WTC11 (cell line): ENCODE measurements around the gene MRPL44. TPM values are rescaled to one million over a fixed set of nuclear protein-coding genes. Genes with fewer than 3 reads are reported as not detected.
"Not testable (repeated sequence)": the region's sequence is repeated elsewhere in the genome, so short reads cannot be mapped to it uniquely, and the experiment has no call there.

Experiments used
- ATAC-seq: fragments of 200-7000 bp; cut with Tn5 transposase; 2 replicates; pipeline ENCODE4 v1.10.0; 2021; ENCODE audit warnings: mild to moderate bottlenecking, moderate library complexity
- CTCF ChIA-PET: fragments of 300-600 bp; sonication (Branson Sonifier 250); formaldehyde crosslinking; loops from one replicate; lab custom pipeline; 2021; ENCODE audit warnings: antibody characterized with exemption; lab: Charles Lee
- POLR2A ChIA-PET: fragments of 350-600 bp; sonication (Branson Sonifier 250); formaldehyde crosslinking; loops from one replicate; lab custom pipeline; 2021; ENCODE audit warnings: antibody characterized with exemption; lab: Charles Lee
- DNase-seq: peaks from one replicate; pipeline ENCODE4 v3.0.0; 2021; ENCODE audit warnings: low spot score
- H3K27ac Mint-ChIP-seq: 2 replicates; pipeline ENCODE4 v1.8.0; 2021; ENCODE audit warnings: mixed read lengths
- H3K27me3 Mint-ChIP-seq: 2 replicates; pipeline ENCODE4 v1.8.0; 2021; ENCODE audit warnings: low read depth, mild to moderate bottlenecking, moderate library complexity, mixed read lengths
- H3K36me3 Mint-ChIP-seq: 2 replicates; pipeline ENCODE4 v1.8.0; 2021; ENCODE audit warnings: mixed read lengths
- H3K4me1 Mint-ChIP-seq: 2 replicates; pipeline ENCODE4 v1.8.0; 2022; ENCODE audit warnings: mixed read lengths
- H3K4me3 Mint-ChIP-seq: 2 replicates; pipeline ENCODE4 v1.8.0; 2021; ENCODE audit warnings: mild to moderate bottlenecking, moderate library complexity, mixed read lengths
- H3K9me3 Mint-ChIP-seq: 2 replicates; pipeline ENCODE4 v1.8.0; 2021; ENCODE audit warnings: mixed read lengths
- CREM ChIP-seq: sonication (generic); formaldehyde crosslinking; IDR thresholded peaks from 2 replicates; pipeline ENCODE4 v1.8.1; 2022; ENCODE audit warnings: mild to moderate bottlenecking, missing genetic modification reagents, moderate library complexity
- FOXJ3 ChIP-seq: sonication (generic); formaldehyde crosslinking; IDR thresholded peaks from 2 replicates; pipeline ENCODE4 v1.9.0; 2021; ENCODE audit warnings: missing genetic modification reagents, mild to moderate bottlenecking, borderline replicate concordance
- FOXP1 ChIP-seq: sonication (generic); formaldehyde crosslinking; IDR thresholded peaks from 2 replicates; pipeline ENCODE4 v1.8.0; 2022; ENCODE audit warnings: missing genetic modification reagents, mild to moderate bottlenecking, moderate library complexity, borderline replicate concordance
- GRHL2 ChIP-seq: fragments of 250-450 bp; sonication (Bioruptor Pico); IDR thresholded peaks from 2 replicates; pipeline ENCODE4 v1.8.0; 2022; ENCODE audit warnings: mild to moderate bottlenecking, moderate library complexity; ENCODE audit not compliant: insufficient replicate concordance, severe bottlenecking
- MXD4 ChIP-seq: fragments of 250-450 bp; sonication (Bioruptor Pico); IDR thresholded peaks from 2 replicates; pipeline ENCODE4 v1.8.0; 2021; ENCODE audit warnings: mild to moderate bottlenecking, moderate library complexity, borderline replicate concordance
- PRRX2 ChIP-seq: fragments of 250-450 bp; sonication (Bioruptor Pico); IDR thresholded peaks from 2 replicates; pipeline ENCODE4 v1.8.0; 2021; ENCODE audit warnings: mild to moderate bottlenecking
- RORB ChIP-seq: fragments of 250-450 bp; sonication (Bioruptor Pico); IDR thresholded peaks from 2 replicates; pipeline ENCODE4 v1.9.0; 2021; ENCODE audit warnings: mild to moderate bottlenecking
- STAT6 ChIP-seq: sonication (generic); formaldehyde crosslinking; conservative IDR thresholded peaks from 2 replicates; pipeline ENCODE4 v1.8.1; 2023; ENCODE audit warnings: mild to moderate bottlenecking, low read depth, missing genetic modification reagents, moderate library complexity
- ZNF263 ChIP-seq: sonication (generic); formaldehyde crosslinking; IDR thresholded peaks from 2 replicates; pipeline ENCODE4 v1.8.1; 2022; ENCODE audit warnings: low read depth, mild to moderate bottlenecking, moderate library complexity, missing genetic modification reagents
- ZNF671 ChIP-seq: fragments of 250-450 bp; sonication (Bioruptor Pico); IDR thresholded peaks from 2 replicates; pipeline ENCODE4 v1.8.0; 2021; ENCODE audit warnings: mild to moderate bottlenecking
- total RNA-seq: library from RNA; stranded (reverse); gene quantifications from 3 replicates; pipeline ENCODE4 v1.2.3, GENCODE V29; 2021
- TF ChIP-seq, protein P1 (sequence below): sonication (generic); formaldehyde crosslinking; IDR thresholded peaks from 2 replicates; pipeline ENCODE4 v1.8.1; 2022; ENCODE audit warnings: low read depth, mild to moderate bottlenecking, moderate library complexity, missing genetic modification reagents, borderline replicate concordance
- TF ChIP-seq, protein P2 (sequence below): sonication (generic); formaldehyde crosslinking; IDR thresholded peaks from 2 replicates; pipeline ENCODE4 v1.8.0; 2023; ENCODE audit warnings: mild to moderate bottlenecking, missing genetic modification reagents
- TF ChIP-seq, protein P3 (sequence below): sonication (generic); formaldehyde crosslinking; IDR thresholded peaks from 2 replicates; pipeline ENCODE4 v1.8.1; 2022; ENCODE audit warnings: mild to moderate bottlenecking, missing genetic modification reagents, moderate library complexity, borderline replicate concordance

MRPL44 gene
- total RNA-seq, 1 experiment from 2014 or later = 55.3 TPM

DNA sequence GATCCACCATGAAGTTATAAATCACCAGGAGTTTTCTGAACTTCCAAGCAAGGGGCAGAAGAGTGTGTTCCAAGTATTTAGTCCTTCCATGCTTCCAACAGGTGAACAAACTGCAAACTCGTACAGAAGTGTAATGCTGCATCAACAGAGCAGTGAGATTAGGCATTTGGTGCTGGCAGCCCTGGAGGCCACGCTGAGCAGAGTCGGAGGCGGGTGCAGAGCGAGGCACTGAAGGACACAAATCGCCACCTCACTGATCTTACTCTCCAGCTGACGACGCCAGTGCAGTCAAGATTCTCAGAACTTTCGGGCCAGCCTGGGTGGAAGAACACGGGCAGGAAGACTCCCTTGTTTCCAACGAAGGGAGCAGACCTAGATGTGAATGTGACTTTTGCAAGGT, 42.6 kb downstream of the MRPL44 start:
- Mint-ChIP-seq H3K36me3 (peaks cover 28% of the 10 kb centered on the region), H3K27ac (no peak overlapping the region; the same call in 1 of the 2 replicates)

DNA sequence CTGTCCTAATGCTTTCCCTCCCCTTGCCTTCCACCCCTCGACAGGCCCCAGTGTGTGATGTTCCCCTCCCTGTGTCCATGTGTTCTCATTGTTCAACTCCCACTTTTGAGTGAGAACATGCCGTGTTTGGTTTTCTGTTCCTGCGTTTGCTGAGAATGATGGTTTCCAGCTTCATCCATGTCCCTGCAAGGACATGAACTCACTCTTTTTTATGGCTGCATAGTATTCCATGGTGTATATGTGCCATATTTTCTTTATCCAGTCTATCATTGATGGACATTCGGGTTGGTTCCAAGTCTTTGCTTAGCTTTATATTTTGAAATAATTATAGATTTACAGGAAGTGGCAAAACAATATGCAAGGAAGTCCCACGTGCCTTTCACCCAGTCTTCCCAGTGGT, 43.4 kb downstream of the MRPL44 start:
- H3K4me1 Mint-ChIP-seq = peaks cover 15% of the 10 kb centered on the region
- H3K4me3 Mint-ChIP-seq, H3K27me3 Mint-ChIP-seq, CTCF ChIA-PET, H3K9me3 Mint-ChIP-seq, H3K27ac Mint-ChIP-seq, DNase-seq, ATAC-seq, POLR2A ChIA-PET: not testable (repeated sequence)
- peaks cover 28% of the 10 kb centered on the region for H3K36me3 Mint-ChIP-seq

More for the DNA sequence above, 42.6 kb downstream of the MRPL44 start:
- CTCF ChIA-PET = no interaction called here
- POLR2A ChIA-PET = no interaction called here
- Mint-ChIP-seq H3K9me3 (no peaks in the 10 kb centered on the region), H3K4me3 (no peak overlapping the region), H3K4me1 (peaks cover 15% of the 10 kb centered on the region), H3K27me3 (no peaks in the 10 kb centered on the region)
- TF ChIP-seq GRHL2 (CRISPR knock-in tag) = no peak
- TF ChIP-seq FOXJ3 (CRISPR knock-in tag) = no peak
- TF ChIP-seq, protein P1, sequence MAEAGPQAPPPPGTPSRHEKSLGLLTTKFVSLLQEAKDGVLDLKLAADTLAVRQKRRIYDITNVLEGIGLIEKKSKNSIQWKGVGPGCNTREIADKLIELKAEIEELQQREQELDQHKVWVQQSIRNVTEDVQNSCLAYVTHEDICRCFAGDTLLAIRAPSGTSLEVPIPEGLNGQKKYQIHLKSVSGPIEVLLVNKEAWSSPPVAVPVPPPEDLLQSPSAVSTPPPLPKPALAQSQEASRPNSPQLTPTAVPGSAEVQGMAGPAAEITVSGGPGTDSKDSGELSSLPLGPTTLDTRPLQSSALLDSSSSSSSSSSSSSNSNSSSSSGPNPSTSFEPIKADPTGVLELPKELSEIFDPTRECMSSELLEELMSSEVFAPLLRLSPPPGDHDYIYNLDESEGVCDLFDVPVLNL (CRISPR knock-in tag) = no peak
- TF ChIP-seq, protein P2, sequence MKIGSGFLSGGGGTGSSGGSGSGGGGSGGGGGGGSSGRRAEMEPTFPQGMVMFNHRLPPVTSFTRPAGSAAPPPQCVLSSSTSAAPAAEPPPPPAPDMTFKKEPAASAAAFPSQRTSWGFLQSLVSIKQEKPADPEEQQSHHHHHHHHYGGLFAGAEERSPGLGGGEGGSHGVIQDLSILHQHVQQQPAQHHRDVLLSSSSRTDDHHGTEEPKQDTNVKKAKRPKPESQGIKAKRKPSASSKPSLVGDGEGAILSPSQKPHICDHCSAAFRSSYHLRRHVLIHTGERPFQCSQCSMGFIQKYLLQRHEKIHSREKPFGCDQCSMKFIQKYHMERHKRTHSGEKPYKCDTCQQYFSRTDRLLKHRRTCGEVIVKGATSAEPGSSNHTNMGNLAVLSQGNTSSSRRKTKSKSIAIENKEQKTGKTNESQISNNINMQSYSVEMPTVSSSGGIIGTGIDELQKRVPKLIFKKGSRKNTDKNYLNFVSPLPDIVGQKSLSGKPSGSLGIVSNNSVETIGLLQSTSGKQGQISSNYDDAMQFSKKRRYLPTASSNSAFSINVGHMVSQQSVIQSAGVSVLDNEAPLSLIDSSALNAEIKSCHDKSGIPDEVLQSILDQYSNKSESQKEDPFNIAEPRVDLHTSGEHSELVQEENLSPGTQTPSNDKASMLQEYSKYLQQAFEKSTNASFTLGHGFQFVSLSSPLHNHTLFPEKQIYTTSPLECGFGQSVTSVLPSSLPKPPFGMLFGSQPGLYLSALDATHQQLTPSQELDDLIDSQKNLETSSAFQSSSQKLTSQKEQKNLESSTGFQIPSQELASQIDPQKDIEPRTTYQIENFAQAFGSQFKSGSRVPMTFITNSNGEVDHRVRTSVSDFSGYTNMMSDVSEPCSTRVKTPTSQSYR = no peak
- no peak for TF ChIP-seq CREM (CRISPR knock-in tag)
- TF ChIP-seq RORB (CRISPR knock-in tag) = no peak
- DNase-seq (no peak), ATAC-seq (no peak)

- ChIA-PET CTCF (interaction anchor here (1.8 to 5.1 kb wide), 3 partner anchors 10 to 281 kb away, joined by 5 to 25 read pairs (median 7); no protein-coding TSS in a partner anchor), POLR2A (no interaction called here)
- DNase-seq (no peak), ATAC-seq (no peak)
- Mint-ChIP-seq H3K9me3 (no peaks in the 10 kb centered on the region), H3K27ac (no peak overlapping the region; the same call in 1 of the 2 replicates), H3K36me3 (peaks cover 21% of the 10 kb centered on the region), H3K27me3 (no peaks in the 10 kb centered on the region), H3K4me1 (peaks cover 29% of the 10 kb centered on the region), H3K4me3 (no peak overlapping the region)
- TF ChIP-seq, protein P3, sequence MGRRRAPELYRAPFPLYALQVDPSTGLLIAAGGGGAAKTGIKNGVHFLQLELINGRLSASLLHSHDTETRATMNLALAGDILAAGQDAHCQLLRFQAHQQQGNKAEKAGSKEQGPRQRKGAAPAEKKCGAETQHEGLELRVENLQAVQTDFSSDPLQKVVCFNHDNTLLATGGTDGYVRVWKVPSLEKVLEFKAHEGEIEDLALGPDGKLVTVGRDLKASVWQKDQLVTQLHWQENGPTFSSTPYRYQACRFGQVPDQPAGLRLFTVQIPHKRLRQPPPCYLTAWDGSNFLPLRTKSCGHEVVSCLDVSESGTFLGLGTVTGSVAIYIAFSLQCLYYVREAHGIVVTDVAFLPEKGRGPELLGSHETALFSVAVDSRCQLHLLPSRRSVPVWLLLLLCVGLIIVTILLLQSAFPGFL (CRISPR knock-in tag) = no peak
- TF ChIP-seq ZNF671 (CRISPR knock-in tag) (no peak), FOXP1 (CRISPR knock-in tag) (no peak), STAT6 (no peak), MXD4 (no peak), ZNF263 (CRISPR knock-in tag) (no peak), PRRX2 (no peak)
Measured at GRCh38 chr2:224004105-224004695, 46.9 kb downstream of the MRPL44 start.
